HepG2 (cell line): Measurements from ENCODE around the gene PRAC1. TPM values are rescaled to one million over a fixed set of nuclear protein-coding genes. Genes with fewer than 3 reads are reported as not detected.

Source experiments
- ATAC-seq: fragments of 200-7000 bp; cut with Tn5 transposase; 3 replicates; pipeline ENCODE4 v1.9.1; 2020; ENCODE audit warnings: mild to moderate bottlenecking, moderate library complexity
- BruUV-seq: library from RNA; stranded (reverse); fragments of 400-500 nt; replicated peaks from 2 replicates; lab custom pipeline; 2021; lab: Mats Ljungman, UMichigan
- CTCF ChIA-PET: fragments of 300-600 bp; formaldehyde crosslinking; extraction: SDS; loops from one replicate; lab custom pipeline; 2021; ENCODE audit warnings: low total read pairs, inconsistent platforms, low intra/inter-chr PET ratio; lab: Yijun Ruan, JAX
- POLR2A ChIA-PET: fragments of 350-600 bp; sonication (Branson Sonifier 250); formaldehyde crosslinking; loops from one replicate; lab custom pipeline; 2020; ENCODE audit warnings: antibody characterized with exemption, inconsistent platforms; lab: Yijun Ruan, JAX
- DNase-seq: peaks from one replicate; pipeline ENCODE4 v3.0.0-alpha.2; 2015; ENCODE audit warnings: low spot score
- FAIRE-seq: peaks from 3 replicates; lab custom pipeline; 2011; peaks lifted over from hg19 to GRCh38; lab: Jason Lieb, UNC
- H2AFZ ChIP-seq: one replicate; pipeline ENCODE4 v1.6.1; 2011; ENCODE audit warnings: low read length, inconsistent platforms
- H3K27ac ChIP-seq: fragments of 300-600 bp; 3 replicates; pipeline ENCODE4 v1.8.0; 2011; ENCODE audit warnings: mixed run types, mild to moderate bottlenecking, mixed read lengths, low read length, inconsistent platforms; ENCODE audit not compliant: insufficient read depth; ENCODE audit errors: extremely low read length
- H3K27me3 ChIP-seq, 2 experiments: fragments of 200-600 bp in 1 of 2; 2 replicates in 1 of 2; 3 replicates in 1 of 2; pipeline versions ENCODE4 v1.6.0 to v1.8.0; 2011; ENCODE audit warnings: low read length in 2 of 2, mild to moderate bottlenecking in 2 of 2, moderate library complexity in 2 of 2, inconsistent platforms in 1 of 2; ENCODE audit not compliant: insufficient read depth in 2 of 2, control insufficient read depth in 1 of 2
- H3K36me3 ChIP-seq, 2 experiments: fragments of 200-600 bp in 1 of 2; replicated peaks in 1 of 2; 2 replicates in 1 of 2; 3 replicates in 1 of 2; pipeline versions ENCODE4 v1.5.1 to v1.8.0; 2011; ENCODE audit warnings: low read length in 2 of 2, inconsistent platforms in 1 of 2; ENCODE audit not compliant: insufficient read depth in 2 of 2, control insufficient read depth in 1 of 2
- H3K4me1 ChIP-seq: 2 replicates; pipeline ENCODE4 v1.5.1; 2012; ENCODE audit warnings: low read length, inconsistent platforms; ENCODE audit not compliant: insufficient read depth
- H3K4me2 ChIP-seq: 2 replicates; pipeline ENCODE4 v1.6.0; 2011; ENCODE audit warnings: low read depth, low read length, inconsistent platforms
- H3K4me3 ChIP-seq, 3 experiments: fragments of 200-600 bp in 1 of 3; sonication (generic), shearing (Covaris generic) in 1 of 3; replicated peaks in 1 of 3; 2 replicates each; pipeline ENCODE4 v1.5.1; 2011 to 2016; ENCODE audit warnings: low read length in 3 of 3, inconsistent platforms in 2 of 3, low read depth in 2 of 3, mild to moderate bottlenecking in 2 of 3, control low read depth in 1 of 3, mixed read lengths in 1 of 3; ENCODE audit not compliant: insufficient read depth in 1 of 3
- H3K79me2 ChIP-seq: one replicate; pipeline ENCODE4 v1.6.1; 2011; ENCODE audit warnings: low read length, inconsistent platforms; ENCODE audit not compliant: insufficient read depth
- H3K9ac ChIP-seq: 2 replicates; pipeline ENCODE4 v1.6.0; 2011; ENCODE audit warnings: mild to moderate bottlenecking, low read depth, low read length, inconsistent platforms; ENCODE audit not compliant: insufficient read depth
- H3K9me3 ChIP-seq: 2 replicates; pipeline ENCODE4 v1.5.1; 2012; ENCODE audit warnings: mild to moderate bottlenecking, low read length
- H4K20me1 ChIP-seq: 2 replicates; pipeline ENCODE4 v1.6.0; 2011; ENCODE audit warnings: inconsistent platforms, mild to moderate bottlenecking, low read length, moderate library complexity; ENCODE audit not compliant: insufficient read depth
- AGO2 ChIP-seq: fragments of 200-400 bp; formaldehyde crosslinking; optimal IDR thresholded peaks from 2 replicates; pipeline ENCODE3; 2017; ENCODE audit warnings: mild to moderate bottlenecking, low read depth, low read length, moderate library complexity
- ATRX ChIP-seq: sonication (generic); formaldehyde crosslinking; IDR thresholded peaks from 2 replicates; pipeline ENCODE4 v1.4.0; 2020; ENCODE audit warnings: missing genetic modification reagents, borderline replicate concordance
- HHEX ChIP-seq: IDR thresholded peaks from 2 replicates; pipeline ENCODE4 v1.6.1; 2016; ENCODE audit warnings: control low read depth
- KAT7 ChIP-seq: IDR thresholded peaks from 2 replicates; pipeline ENCODE4 v1.6.1; 2018; ENCODE audit warnings: borderline replicate concordance, missing compliant biosample characterization
- TBP ChIP-seq: sonication (generic); formaldehyde crosslinking; IDR thresholded peaks from 2 replicates; pipeline ENCODE4 v1.5.0; 2020; ENCODE audit warnings: missing genetic modification reagents
- ZFP37 ChIP-seq: sonication (generic); formaldehyde crosslinking; IDR thresholded peaks from 2 replicates; pipeline ENCODE4 v1.4.0; 2020; ENCODE audit warnings: missing genetic modification reagents, borderline replicate concordance
- ZNF207 ChIP-seq: fragments of 450-650 bp; IDR thresholded peaks from 2 replicates; pipeline ENCODE4 v1.6.1; 2016; ENCODE audit warnings: antibody characterized with exemption, borderline replicate concordance
- WGBS: methylation state at CpG from one replicate; pipeline ENCODE4 v1.1.6; 2017; ENCODE audit warnings: low lambda C conversion rate; 5-methylcytosine and 5-hydroxymethylcytosine counted together
- in situ Hi-C: cut with HindIII; loops from 2 replicates; pipeline ENCODE4 v1.10.0; 2017; ENCODE audit warnings: low pct_unique_long_range_greater_than_20kb; ENCODE audit not compliant: extremely low pct_ligation_motif_present
- intact Hi-C: fragments of 100-400 bp; cut with micrococcal nuclease; formaldehyde crosslinking; loops from one replicate; pipeline ENCODE4 v1.10.0; 2022; ENCODE audit not compliant: unreplicated experiment
- polyA plus RNA-seq, 8 experiments: library from polyadenylated mRNA; depleted of rRNA in 3 of 8; stranded (reverse) in 7 of 8; unstranded in 1 of 8; fragments of >200 nt; fragmentation: Illumina TruSeq in 4 of 8; extraction: Trizol in 4 of 8; gene quantifications; 2 replicates each; pipeline versions ENCODE4 v1.2.1 to v1.2.3, GENCODE V29; 2011 to 2016; ENCODE audit warnings: low read depth in 4 of 8, missing spikeins in 1 of 8, mixed read lengths in 1 of 8; ENCODE audit not compliant: insufficient read depth in 1 of 8
- total RNA-seq, 5 experiments: library from RNA; depleted of rRNA; stranded (reverse); fragments of >200 nt; fragmentation: Illumina TruSeq; extraction: Trizol; gene quantifications; 2 replicates each; pipeline ENCODE4 v1.2.3, GENCODE V29; 2016; ENCODE audit warnings: low read depth in 1 of 5
- TF ChIP-seq, protein P1 (sequence below): sonication (generic); formaldehyde crosslinking; IDR thresholded peaks from 2 replicates; pipeline ENCODE4 v1.4.0; 2020; ENCODE audit warnings: missing genetic modification reagents, mild to moderate bottlenecking, borderline replicate concordance
- TF ChIP-seq, protein P2 (sequence below): sonication (generic); formaldehyde crosslinking; IDR thresholded peaks from 2 replicates; pipeline ENCODE4 v1.4.0; 2020; ENCODE audit warnings: missing genetic modification reagents
- TF ChIP-seq, protein P3 (sequence below): sonication (generic); formaldehyde crosslinking; IDR thresholded peaks from 2 replicates; pipeline ENCODE4 v1.8.0; 2022; ENCODE audit warnings: mild to moderate bottlenecking, missing genetic modification reagents; ENCODE audit not compliant: insufficient replicate concordance

The PRAC1 gene
- total and polyA plus RNA-seq, 2 of the 13 experiments (the other 11 are each of a cell fraction or from before 2014, with no cell fraction given), result not detected

DNA sequence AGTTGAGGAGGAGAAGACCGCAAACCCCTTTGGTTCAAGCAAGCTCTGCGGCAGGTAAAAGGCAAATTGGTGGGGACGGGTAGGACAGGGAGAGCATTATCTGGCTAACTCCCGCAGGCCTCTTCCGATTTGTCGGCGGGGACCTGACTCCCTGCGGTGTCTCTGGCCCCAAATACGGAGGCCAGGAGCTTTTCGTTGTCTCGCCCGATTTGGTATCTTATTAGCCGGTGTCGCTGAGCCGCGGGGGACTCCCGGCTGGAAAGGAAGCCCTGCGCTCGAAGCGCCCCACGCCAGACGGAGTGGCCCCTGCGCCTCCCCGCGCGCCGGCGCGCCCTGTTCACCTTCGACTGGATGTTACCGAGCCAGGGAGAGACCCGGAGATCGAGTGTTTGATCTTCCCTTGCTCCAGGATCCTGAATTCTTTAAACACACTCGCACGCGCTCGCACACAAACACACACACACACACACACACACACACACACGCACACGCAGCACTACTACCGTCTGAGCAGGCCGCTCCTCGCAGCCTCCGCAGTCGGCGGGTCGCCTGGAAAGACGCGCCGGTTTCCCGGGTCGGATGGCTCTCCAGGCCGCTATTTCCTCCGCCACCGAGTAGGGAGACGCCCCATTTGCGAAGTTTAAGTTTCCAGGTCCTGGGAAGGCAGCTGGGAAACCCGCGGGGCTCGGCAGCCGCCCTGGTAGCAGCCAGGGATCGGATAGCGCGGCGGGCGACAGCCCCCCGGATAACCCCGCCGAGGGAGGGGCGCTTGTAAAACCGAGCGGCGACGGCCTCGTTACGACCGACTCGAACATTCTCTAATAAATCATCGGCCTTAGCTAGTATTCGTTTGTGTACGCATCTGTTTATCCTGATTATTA is 3.3 kb downstream of the PRAC1 start:
- no peak overlapping the region for H3K4me3 ChIP-seq
- FAIRE-seq (no peak), DNase-seq (no peak), ATAC-seq (no peak)
- in situ Hi-C loops, result no loop called here
- no peaks in the 10 kb centered on the region for H3K79me2 ChIP-seq
- no peaks in the 10 kb centered on the region for H3K36me3 ChIP-seq
- ChIA-PET CTCF (interaction anchor here (1.3 kb wide), 1 partner anchor 160 kb away, joined by 3 read pairs; no protein-coding TSS in a partner anchor), POLR2A (no interaction called here)
- no peak overlapping the region for H3K9ac ChIP-seq
- H4K20me1 ChIP-seq, result no peaks in the 10 kb centered on the region
- TF ChIP-seq, protein P1, sequence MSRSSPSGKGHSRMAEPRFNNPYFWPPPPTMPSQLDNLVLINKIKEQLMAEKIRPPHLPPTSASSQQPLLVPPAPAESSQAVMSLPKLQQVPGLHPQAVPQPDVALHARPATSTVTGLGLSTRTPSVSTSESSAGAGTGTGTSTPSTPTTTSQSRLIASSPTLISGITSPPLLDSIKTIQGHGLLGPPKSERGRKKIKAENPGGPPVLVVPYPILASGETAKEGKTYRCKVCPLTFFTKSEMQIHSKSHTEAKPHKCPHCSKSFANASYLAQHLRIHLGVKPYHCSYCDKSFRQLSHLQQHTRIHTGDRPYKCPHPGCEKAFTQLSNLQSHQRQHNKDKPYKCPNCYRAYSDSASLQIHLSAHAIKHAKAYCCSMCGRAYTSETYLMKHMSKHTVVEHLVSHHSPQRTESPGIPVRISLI (CRISPR knock-in tag), result no peak
- TF ChIP-seq TBP (no peak), HHEX (no peak), ATRX (no peak), KAT7 (CRISPR knock-in tag) (no peak), AGO2 (no peak), ZFP37 (no peak), ZNF207 (no peak)
- TF ChIP-seq, protein P2, sequence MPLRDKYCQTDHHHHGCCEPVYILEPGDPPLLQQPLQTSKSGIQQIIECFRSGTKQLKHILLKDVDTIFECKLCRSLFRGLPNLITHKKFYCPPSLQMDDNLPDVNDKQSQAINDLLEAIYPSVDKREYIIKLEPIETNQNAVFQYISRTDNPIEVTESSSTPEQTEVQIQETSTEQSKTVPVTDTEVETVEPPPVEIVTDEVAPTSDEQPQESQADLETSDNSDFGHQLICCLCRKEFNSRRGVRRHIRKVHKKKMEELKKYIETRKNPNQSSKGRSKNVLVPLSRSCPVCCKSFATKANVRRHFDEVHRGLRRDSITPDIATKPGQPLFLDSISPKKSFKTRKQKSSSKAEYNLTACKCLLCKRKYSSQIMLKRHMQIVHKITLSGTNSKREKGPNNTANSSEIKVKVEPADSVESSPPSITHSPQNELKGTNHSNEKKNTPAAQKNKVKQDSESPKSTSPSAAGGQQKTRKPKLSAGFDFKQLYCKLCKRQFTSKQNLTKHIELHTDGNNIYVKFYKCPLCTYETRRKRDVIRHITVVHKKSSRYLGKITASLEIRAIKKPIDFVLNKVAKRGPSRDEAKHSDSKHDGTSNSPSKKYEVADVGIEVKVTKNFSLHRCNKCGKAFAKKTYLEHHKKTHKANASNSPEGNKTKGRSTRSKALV, result no peak
- TF ChIP-seq, protein P3, sequence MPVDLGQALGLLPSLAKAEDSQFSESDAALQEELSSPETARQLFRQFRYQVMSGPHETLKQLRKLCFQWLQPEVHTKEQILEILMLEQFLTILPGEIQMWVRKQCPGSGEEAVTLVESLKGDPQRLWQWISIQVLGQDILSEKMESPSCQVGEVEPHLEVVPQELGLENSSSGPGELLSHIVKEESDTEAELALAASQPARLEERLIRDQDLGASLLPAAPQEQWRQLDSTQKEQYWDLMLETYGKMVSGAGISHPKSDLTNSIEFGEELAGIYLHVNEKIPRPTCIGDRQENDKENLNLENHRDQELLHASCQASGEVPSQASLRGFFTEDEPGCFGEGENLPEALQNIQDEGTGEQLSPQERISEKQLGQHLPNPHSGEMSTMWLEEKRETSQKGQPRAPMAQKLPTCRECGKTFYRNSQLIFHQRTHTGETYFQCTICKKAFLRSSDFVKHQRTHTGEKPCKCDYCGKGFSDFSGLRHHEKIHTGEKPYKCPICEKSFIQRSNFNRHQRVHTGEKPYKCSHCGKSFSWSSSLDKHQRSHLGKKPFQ, result no peak
- no peak overlapping the region for H3K4me2 ChIP-seq
- H3K27ac ChIP-seq, result no peak overlapping the region
- H3K27me3 ChIP-seq, result peaks cover 12 to 47% of the 10 kb centered on the region in 2 experiments
- peaks cover 11% of the 10 kb centered on the region for H3K4me1 ChIP-seq
- no peaks in the 10 kb centered on the region for H3K9me3 ChIP-seq
- H2AFZ ChIP-seq, result no peak overlapping the region
- WGBS, result 81% methylated on average over 80 of the region's 80 CpGs
- no TSS peak for BruUV-seq
- intact Hi-C loops, result no loop called here
